ENCODE results near the gene JAK3. TPM values are rescaled to one million over a fixed set of nuclear protein-coding genes. Genes with fewer than 3 reads are reported as not detected.

The JAK3 gene
- total and polyA plus RNA-seq, 2 experiments from 2014 or later = 3.0 to 3.2 TPM

- TF ChIP-seq CTCF (IDR thresholded peaks at IDR 0.05; ENCODE audit: poor library complexity) (no peak), EZH2 (IDR thresholded peaks at IDR 0.05; ENCODE audit: borderline replicate concordance) (no peak), EZH2phosphoT487 (IDR thresholded peaks at IDR 0.05; ENCODE audit: low read depth, severe bottlenecking, unreplicated experiment) (no peak)
- H3K27me3 ChIP-seq = no peaks in the 10 kb centered on the region
- H3K9me3 ChIP-seq (ENCODE audit: low read depth) = no peaks in the 10 kb centered on the region
- no peaks in the 10 kb centered on the region for H3K4me1 ChIP-seq (ENCODE audit: insufficient read depth)
- no peaks in the 10 kb centered on the region for H4K20me1 ChIP-seq (ENCODE audit: insufficient read depth, poor library complexity, severe bottlenecking)
- H3K27ac ChIP-seq = no peak overlapping the region
- no peak overlapping the region for H3K4me3 ChIP-seq
- no peak for DNase-seq (ENCODE audit: low spot score)
- H2AFZ ChIP-seq = no peak overlapping the region
- WGBS (ENCODE audit: low lambda C conversion rate, missing lambda C conversion rate) = 80% methylated on average over 13 of the region's 13 CpGs
- H3K9me2 ChIP-seq (replicated peaks; ENCODE audit: insufficient read depth) = no peaks in the 10 kb centered on the region
- no peaks in the 10 kb centered on the region for H3K36me3 ChIP-seq (replicated peaks; ENCODE audit: insufficient read depth, low read depth)
- H3K79me2 ChIP-seq = no peaks in the 10 kb centered on the region
- no peak overlapping the region for H3K4me2 ChIP-seq
Measured at GRCh38 chr19:17817668-17818363, 30.0 kb downstream of the JAK3 start.

GRCh38 chr19:17812099-17812498 lies 35.7 kb downstream of the JAK3 start:
- WGBS (ENCODE audit: low lambda C conversion rate, missing lambda C conversion rate) = 77% methylated on average over 5 of the region's 5 CpGs
- Histone ChIP-seq H2AFZ (no peak overlapping the region), H3K27me3 (no peaks in the 10 kb centered on the region), H3K27ac (no peak overlapping the region), H3K79me2 (no peaks in the 10 kb centered on the region), H3K36me3 (replicated peaks; ENCODE audit: insufficient read depth, low read depth) (no peaks in the 10 kb centered on the region), H3K9me3 (ENCODE audit: low read depth) (no peaks in the 10 kb centered on the region), H3K4me2 (no peak overlapping the region), H4K20me1 (ENCODE audit: insufficient read depth, poor library complexity, severe bottlenecking) (no peaks in the 10 kb centered on the region), H3K4me1 (ENCODE audit: insufficient read depth) (no peaks in the 10 kb centered on the region), H3K9me2 (replicated peaks; ENCODE audit: insufficient read depth) (no peaks in the 10 kb centered on the region), H3K4me3 (no peak overlapping the region)
- DNase-seq (ENCODE audit: low spot score) = no peak
- TF ChIP-seq CTCF (IDR thresholded peaks at IDR 0.05; ENCODE audit: poor library complexity) (no peak), EZH2phosphoT487 (IDR thresholded peaks at IDR 0.05; ENCODE audit: low read depth, severe bottlenecking, unreplicated experiment) (no peak), EZH2 (IDR thresholded peaks at IDR 0.05; ENCODE audit: borderline replicate concordance) (no peak)

- H3K27me3 ChIP-seq = no peaks in the 10 kb centered on the region
- H3K4me2 ChIP-seq = no peak overlapping the region
- no peak for TF ChIP-seq CTCF (IDR thresholded peaks at IDR 0.05; ENCODE audit: poor library complexity)
- no peak for TF ChIP-seq EZH2 (IDR thresholded peaks at IDR 0.05; ENCODE audit: borderline replicate concordance)
- no peak for TF ChIP-seq EZH2phosphoT487 (IDR thresholded peaks at IDR 0.05; ENCODE audit: low read depth, severe bottlenecking, unreplicated experiment)
- 89% methylated on average over 20 of the region's 20 CpGs for WGBS (ENCODE audit: low lambda C conversion rate, missing lambda C conversion rate)
- H2AFZ ChIP-seq = no peak overlapping the region
- no peaks in the 10 kb centered on the region for H3K36me3 ChIP-seq (replicated peaks; ENCODE audit: insufficient read depth, low read depth)
- no peaks in the 10 kb centered on the region for H3K9me2 ChIP-seq (replicated peaks; ENCODE audit: insufficient read depth)
- H3K4me1 ChIP-seq (ENCODE audit: insufficient read depth) = no peaks in the 10 kb centered on the region
- no peaks in the 10 kb centered on the region for H3K9me3 ChIP-seq (ENCODE audit: low read depth)
- DNase-seq (ENCODE audit: low spot score) = no peak
- no peaks in the 10 kb centered on the region for H3K79me2 ChIP-seq
- H3K27ac ChIP-seq = no peak overlapping the region
- no peak overlapping the region for H3K4me3 ChIP-seq
- H4K20me1 ChIP-seq (ENCODE audit: insufficient read depth, poor library complexity, severe bottlenecking) = no peaks in the 10 kb centered on the region
Measured at GRCh38 chr19:17811681-17812080, 36.1 kb downstream of the JAK3 start.
